HG02763 (cell line): ENCODE measurements around the gene LTBP4.

ENCODE experiments used
- ATAC-seq: cut with Tn5 transposase; IDR thresholded peaks from one replicate; pipeline ENCODE4 v1.9.1; 2021; ENCODE audit warnings: mild to moderate bottlenecking, moderate library complexity; ENCODE audit not compliant: unreplicated experiment

Gene LTBP4

GRCh38 chr19:40592170-40592569, 9.0 kb upstream of the LTBP4 start:
- ATAC-seq = no peak

- no peak for ATAC-seq
These were observed 6.9 kb upstream of the LTBP4 start for GRCh38 chr19:40594255-40594654.

- ATAC-seq = no peak
These were observed 6.5 kb upstream of the LTBP4 start for GRCh38 chr19:40594657-40595091.

GRCh38 chr19:40596608-40597328, 4.4 kb upstream of the LTBP4 start:
- no peak for ATAC-seq

GRCh38 chr19:40597329-40597838, 3.8 kb upstream of the LTBP4 start:
- no peak for ATAC-seq

GRCh38 chr19:40598121-40598917, 2.9 kb upstream of the LTBP4 start:
- no peak for ATAC-seq

- no peak for ATAC-seq
These were observed 2.3 kb upstream of the LTBP4 start for GRCh38 chr19:40598918-40599307.

- ATAC-seq = no peak
These were observed 1.8 kb upstream of the LTBP4 start for GRCh38 chr19:40599331-40599901.

GRCh38 chr19:40599902-40600569, 1.1 kb upstream of the LTBP4 start:
- no peak for ATAC-seq

- ATAC-seq = no peak
These were observed 517 bp upstream of the LTBP4 start for GRCh38 chr19:40600570-40601133.

- no peak for ATAC-seq
These were observed 1.9 kb downstream of the LTBP4 start for GRCh38 chr19:40603071-40603388.

- ATAC-seq = peak; percentile 62
These were observed 2.4 kb downstream of the LTBP4 start for GRCh38 chr19:40603389-40604170.

- no peak for ATAC-seq
These were observed 3.0 kb downstream of the LTBP4 start for GRCh38 chr19:40604171-40604646.

- no peak for ATAC-seq
These were observed 3.6 kb downstream of the LTBP4 start for GRCh38 chr19:40604647-40605215.

- ATAC-seq = no peak
These were observed 4.2 kb downstream of the LTBP4 start for GRCh38 chr19:40605216-40605971.

- no peak for ATAC-seq
These were observed 6.4 kb downstream of the LTBP4 start for GRCh38 chr19:40607311-40608239.

GRCh38 chr19:40608240-40608621, 7.1 kb downstream of the LTBP4 start:
- ATAC-seq = no peak

- ATAC-seq = no peak
These were observed 7.8 kb downstream of the LTBP4 start for GRCh38 chr19:40608957-40609356.
